SHP77 (cell line): ENCODE measurements around the gene USHBP1.

ENCODE experiments used
- DNase-seq, 2 experiments: peaks; one replicate each; lab custom pipeline; 2025; lab: John Stamatoyannopoulos, UW

Gene USHBP1

GRCh38 chr19:17263712-17264640 is 569 bp downstream of the USHBP1 start:
- no peak for DNase-seq

GRCh38 chr19:17262557-17262956 is 2.0 kb downstream of the USHBP1 start:
- no peak for DNase-seq

- DNase-seq = peak; percentile 82 to 89
Observed at GRCh38 chr19:17260842-17261325, 3.7 kb downstream of the USHBP1 start.

DNA sequence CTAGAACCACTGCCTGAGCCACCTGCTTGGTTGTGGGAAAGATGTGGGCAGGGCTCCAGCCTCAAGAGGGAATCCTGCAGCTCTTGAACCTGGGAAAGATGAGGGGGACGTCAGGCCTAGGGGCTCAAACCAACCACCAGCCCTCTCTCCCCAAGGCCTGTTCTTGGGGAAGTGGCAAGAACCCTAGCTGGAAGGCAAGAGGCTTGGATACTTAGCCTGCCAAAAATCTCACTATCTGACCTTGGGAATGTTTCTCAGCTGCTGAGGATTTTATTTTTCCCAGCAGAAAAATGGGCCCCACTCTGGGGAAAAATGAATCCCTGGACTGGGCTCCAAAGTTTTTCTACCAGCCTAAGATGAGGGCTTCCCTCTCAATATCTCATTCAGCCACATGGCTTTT is 4.6 kb downstream of the USHBP1 start:
- DNase-seq = no peak

- DNase-seq = no peak
Observed at GRCh38 chr19:17259118-17259780, 5.3 kb downstream of the USHBP1 start.

GRCh38 chr19:17256130-17256529 is 8.4 kb downstream of the USHBP1 start:
- no peak for DNase-seq

- DNase-seq = peak; percentile 40 to 49
Observed at GRCh38 chr19:17255150-17255621, 9.4 kb downstream of the USHBP1 start.

GRCh38 chr19:17254636-17255035 is 9.9 kb downstream of the USHBP1 start:
- DNase-seq = no peak

DNA sequence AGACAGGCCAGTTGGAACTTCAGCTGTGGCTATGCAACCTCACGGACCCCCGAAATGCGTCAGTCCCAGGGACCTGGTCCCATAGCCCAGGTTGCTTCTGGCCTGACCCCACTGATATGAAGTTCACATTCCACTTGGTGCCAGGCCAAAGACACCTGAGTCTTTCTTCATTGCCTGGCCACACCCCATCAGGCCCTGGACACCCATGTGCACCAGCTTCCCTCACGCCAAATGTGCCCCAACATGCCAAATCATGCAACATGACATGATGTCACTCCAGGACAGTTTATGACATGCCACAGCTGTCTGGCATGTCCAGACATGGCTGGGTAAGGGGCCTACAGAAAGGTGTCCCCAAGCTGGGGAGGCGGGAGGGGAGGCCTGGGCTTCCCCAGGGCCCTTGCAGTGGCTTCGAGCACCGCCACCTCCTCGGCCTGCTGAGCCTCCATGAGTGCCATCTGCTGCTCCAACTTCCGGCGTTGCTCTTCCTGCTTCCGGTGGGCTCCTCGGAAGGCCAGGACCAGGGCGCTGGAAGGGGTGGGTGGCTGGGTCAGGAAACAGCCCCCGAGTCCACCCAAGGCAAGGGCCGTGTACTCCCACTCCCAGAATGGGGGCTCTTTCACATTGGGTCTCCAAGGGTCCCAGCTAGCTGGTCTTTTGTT is 14.5 kb downstream of the USHBP1 start:
- no peak for DNase-seq

DNA sequence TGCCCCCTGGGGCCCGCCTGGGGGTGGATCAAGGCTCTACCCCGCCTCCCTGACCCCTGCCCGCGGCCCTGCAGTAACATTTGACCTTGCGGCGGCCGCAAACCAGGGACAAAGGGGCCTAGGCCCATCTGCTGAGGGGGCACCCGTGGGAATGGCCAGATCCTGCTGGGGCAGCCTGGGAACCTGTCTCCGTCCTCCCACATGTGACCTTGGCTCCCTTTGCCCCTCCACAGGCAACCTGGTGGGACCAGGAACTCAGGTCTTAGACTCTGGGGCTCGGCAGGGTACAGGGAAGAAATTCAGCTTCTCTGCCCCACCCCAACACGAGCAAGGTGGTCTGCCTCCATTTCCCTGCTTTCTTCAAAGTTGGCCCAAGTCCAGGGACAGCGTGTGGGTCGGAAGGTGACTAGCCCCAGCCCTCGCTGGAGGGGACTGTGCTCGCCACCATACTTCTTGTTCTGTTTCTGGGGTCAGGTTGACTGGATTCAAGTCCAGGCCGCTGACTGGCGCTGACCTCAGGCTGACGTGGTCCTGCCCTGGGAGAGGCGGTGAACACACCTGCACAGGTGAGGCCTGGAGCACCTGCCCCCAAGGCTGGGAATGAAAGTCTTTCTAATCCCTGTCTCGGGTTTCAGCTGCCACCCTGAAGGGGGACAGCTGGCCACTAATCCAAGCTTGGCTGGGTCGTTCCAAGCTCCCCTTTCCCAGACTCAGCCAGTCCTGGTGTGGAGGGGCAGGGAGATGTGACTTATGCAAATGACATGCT is 16.4 kb downstream of the USHBP1 start:
- DNase-seq = peak in 1 of 2 experiments; percentile 20

GRCh38 chr19:17246681-17247425 is 17.7 kb downstream of the USHBP1 start:
- DNase-seq = peak in 1 of 2 experiments; percentile 56

DNA sequence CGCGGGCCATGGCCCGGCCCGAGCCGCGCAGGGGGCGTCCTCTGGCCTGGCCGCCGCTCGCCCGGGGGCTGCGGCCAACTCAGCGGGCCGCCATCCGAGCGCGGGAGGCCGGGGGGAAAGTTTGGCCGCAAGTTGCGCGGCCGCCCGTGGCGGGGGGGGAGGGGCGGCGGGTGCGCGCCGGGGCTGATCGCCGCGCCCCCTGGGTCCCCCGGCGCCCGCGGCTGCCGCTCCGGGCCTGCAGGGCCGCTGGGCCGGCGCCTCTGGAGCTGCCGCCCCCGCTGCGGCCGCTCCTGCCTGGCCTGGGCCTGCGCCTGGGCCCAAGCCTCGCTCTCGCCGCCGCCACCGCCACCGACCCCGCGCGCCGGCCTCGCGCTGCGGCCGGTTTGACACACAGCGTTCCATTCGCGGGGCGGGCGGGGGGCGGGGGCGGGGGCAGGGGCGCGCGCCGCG is 19.0 kb downstream of the USHBP1 start, which contains the start of gene NR2F6:
Gene NR2F6, minus strand, starts transcription at position 385 of the 450 bp plus-strand sequence. CDS start 699 bp downstream, outside the sequence.
- DNase-seq = no peak

DNA sequence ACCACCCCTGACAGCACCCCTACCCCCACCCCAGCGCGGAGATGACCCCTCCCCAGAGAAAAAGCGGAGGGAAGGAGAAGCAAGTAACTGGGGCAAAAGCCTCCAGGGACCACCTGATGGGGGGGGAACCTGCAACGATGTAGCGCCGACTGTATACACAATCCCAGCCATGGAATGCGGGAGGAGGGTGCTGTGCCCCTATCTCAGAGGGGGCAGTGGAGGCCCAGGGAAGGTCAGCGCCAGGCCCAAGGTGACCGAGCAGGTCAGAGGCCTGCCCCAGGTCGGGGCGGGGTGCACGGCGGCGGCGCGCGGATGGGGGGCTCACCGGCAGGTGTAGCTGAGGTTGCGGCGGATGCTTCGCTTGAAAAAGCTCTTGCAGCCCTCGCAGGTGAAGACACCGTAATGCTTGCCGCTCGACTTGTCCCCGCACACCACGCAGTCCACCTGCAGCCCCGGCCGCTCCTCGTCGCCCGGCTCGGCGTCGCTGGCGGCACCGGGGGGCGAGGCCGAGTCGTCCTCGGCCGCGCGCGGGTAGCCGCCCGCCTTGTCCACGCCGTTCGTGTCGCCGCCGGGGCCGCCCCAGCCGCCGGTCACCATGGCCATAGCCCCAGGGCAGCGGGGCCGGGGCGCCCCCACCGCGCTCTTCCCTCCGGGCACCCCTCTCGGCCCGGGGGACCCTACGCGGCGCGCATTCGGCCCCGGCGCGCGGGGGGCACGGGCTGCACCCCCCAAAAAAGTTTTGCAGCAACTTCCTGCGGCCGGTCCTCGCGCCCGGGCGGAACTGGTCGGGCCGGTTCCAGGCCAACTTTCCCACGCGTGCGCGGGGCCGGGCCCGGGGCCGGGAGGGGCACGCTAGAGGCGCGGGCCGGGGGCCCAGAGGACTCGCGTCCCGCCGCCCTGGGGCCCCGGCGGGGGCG is 19.7 kb downstream of the USHBP1 start:
- DNase-seq = no peak

DNA sequence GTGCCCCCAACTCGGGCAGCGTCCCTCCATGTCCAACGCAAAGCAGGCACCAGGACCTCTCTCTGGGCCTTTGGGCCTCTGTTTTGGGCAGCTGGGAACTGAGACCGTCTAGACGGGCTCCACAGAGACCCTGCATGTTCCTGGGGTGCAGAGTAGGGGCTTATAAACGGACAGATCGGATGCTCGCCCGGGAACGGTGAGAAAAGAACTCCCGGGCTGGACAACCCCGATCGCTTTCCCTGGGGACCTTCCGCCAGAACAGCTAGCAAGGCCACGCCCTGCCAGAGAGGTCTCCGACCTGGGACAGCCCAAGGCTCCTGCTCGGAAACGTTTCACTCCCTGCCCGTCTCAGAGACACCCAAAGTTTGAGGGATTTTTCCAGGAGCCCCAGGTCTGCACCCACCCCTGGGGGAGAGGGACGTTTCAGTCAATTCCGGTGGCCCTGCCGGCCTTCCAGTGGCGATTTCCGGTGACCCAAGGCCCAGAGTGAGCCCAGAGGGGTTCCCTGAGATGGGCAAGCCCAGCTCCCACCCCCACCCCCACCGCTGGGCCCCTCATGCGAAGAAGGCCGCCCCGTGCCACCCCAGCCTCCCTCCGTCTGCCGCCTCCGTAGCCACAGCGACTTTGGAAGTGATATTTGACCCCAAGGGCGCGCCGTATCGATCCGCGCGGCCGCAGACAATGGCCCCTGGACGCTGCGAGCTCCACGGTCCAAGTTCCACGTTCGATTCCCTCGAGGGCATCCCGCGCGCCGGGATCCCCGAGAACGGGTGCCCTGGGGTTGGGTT is 20.5 kb downstream of the USHBP1 start:
- no peak for DNase-seq

DNA sequence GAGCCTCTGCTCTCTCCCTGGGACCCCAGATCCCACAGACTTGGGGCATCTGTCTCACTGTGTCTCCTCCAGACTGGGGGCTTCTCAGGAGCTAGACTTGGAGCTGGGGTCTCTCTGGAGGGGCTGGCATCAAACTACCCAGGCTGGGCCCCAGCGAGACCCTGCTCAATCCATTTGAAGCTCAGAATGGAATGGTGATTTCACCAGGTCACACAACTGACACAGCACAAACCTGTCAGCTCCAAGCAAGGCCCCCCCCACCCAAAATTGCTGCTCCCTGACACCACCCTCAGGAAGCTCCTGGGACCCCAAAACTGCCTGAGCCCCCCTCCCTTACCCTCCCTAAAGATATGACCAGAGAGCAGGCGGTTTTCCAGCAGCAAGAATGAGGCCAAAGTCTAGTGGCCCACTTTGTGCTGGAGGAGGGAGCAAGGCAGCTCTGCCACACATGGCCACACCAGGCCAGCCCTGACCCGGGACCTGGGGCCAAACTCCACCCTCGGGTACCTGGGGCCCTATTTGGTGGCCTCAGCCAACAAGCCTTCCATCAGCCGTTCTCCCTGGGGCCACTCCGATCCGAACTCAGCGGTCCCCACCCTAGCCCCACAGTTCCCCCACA is 21.2 kb downstream of the USHBP1 start:
- no peak for DNase-seq

DNA sequence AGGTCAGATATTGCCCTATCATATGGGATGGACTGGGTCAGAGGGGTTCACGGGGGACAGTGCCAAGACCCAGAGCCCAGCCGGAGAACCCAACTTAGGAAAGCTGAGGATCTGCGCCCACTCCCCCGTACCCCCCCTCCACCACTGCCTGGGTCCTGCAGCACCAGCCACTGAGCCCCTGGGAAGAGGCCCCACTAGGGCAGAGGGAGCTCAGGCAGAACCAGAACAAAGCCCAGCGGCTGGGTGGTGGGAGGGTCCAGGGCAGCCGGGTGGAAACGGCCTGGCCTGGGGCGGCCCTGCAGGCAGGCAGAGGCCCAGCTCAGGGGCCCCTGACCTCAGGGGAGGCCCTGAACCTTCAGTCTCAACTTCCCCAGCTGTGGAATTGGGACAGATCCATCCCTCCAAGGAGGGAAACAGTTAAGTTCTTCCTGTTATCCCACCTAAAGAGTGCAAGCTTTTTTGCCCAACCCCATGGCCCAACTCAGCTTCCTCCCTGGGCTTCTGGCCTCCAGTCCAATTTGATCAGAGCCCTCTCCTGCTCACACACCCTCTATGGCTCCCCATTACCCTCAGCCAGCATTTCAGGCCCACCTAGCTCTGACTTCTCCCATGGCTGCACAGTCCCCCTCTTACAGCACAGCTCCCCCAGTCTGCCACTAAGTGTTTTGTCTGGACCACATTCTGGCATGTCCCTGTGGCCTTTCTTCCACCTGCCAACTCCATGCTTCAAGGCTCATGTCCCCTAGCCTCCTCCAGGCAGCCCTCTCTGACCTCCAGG is 21.9 kb downstream of the USHBP1 start:
- DNase-seq = no peak

DNA sequence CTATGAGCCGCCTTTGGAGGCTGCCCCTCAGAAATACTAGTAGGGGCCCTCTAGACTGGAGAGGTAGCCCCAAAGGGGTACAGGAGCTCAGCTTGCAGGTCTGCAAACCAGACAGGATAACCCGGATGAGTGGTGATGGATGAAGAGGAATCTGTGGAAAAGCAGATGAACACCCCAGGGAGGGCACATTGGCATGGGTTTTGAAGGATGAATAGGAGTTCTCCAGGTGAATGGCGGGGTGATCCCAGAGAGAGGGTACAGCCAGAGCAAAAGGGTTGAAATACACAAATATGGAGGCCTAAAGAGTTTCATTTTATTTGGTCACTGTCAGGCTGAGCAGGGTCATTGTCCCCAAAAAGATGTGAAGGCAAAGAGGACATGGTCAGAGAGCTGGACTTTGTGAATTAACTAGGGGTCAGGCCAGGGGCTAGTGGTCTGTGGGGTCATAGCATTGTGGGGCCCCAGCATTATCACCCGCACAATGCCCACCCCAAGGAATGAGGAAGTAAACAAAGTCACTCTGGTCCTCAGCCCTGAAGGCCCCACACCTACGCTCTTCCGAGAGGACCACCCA is 23.6 kb downstream of the USHBP1 start:
- no peak for DNase-seq
